ENCODE data around the gene URM1.

URM1 gene

DNA sequence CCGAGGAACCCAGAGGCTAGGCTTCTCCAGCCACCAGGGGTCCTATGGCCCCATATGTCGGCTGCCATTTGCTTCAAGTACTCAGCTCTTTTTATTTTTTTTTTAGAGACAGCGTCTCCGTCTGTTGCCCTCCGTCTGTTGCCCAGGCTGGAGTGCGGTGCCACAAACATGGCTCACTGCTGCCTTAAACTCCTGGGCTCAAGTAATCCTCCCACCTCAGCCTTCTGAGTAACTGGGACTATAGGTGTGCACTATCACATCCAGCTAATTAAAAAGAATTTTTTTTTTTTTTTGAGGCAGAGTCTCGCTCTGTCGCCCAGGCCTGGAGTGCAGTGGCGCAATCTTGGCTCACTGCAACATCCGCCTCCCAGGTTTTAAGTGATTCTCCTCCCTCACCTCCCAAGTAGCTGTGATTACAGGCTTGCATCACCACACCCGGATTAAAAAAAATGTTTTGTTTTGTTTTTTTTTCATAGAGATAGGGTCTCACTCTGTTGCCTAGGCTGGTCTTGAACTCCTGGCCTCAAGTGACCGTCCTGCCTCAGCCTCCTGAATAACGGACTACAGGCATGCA, 58.4 kb downstream of the URM1 start:
- no peak for DNase-seq (ENCODE audit: low spot score)

DNA sequence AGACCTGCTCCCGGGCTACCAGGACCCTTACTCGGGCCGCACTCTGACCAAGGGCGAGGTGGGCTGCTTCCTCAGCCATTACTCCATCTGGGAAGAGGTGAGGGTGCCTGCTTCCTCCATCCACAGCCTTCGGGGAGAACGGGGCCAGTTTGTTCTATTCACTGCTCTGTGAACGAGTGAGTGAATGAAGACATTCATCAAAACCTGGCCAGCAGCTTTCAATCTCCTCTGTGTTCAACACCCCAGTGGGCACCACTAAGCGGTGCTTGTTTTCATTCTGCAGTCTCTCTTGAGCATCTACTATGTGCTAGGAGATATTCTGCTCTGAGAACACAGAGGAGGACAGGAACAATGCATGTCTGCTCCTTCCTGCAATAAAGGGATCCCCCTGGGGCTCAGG, 60.0 kb downstream of the URM1 start:
- DNase-seq (ENCODE audit: low spot score) = no peak

DNA sequence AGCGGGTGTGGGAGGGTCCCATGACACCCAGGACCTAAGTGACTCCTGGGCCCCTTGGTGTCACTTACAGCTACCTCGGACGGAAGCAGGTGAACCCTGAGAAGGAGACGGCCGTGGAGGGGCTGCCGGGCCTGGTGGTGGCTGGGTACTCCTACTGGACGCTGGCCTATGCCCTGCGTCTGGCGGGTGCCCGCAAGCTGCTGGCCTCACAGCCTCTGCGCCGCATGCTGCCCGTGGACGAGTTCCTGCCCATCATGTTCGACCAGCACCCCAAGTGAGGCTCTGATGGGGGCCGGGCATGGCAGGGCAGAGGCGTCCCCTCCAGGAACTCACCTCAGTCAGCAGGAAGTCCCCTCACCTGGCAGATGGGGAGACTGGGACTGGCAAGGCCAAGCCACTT, 63.2 kb downstream of the URM1 start:
- DNase-seq (ENCODE audit: low spot score) = no peak

DNA sequence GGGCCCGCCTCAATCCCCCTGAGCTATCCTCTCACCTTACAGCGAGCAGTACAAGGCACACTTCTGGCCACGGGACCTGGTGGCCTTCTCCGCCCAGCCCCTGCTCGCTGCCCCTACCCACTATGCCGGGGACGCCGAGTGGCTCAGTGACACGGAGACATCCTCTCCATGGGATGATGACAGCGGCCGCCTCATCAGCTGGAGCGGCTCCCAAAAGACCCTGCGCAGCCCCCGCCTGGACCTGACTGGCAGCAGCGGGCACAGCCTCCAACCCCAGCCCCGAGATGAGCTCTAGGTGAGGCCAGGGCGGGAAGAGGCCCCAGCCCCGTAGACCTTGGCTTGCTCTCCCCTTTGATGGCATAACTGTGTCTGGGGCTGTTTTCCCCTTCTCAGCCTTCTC, 64.4 kb downstream of the URM1 start:
- DNase-seq (ENCODE audit: low spot score) = no peak

DNA sequence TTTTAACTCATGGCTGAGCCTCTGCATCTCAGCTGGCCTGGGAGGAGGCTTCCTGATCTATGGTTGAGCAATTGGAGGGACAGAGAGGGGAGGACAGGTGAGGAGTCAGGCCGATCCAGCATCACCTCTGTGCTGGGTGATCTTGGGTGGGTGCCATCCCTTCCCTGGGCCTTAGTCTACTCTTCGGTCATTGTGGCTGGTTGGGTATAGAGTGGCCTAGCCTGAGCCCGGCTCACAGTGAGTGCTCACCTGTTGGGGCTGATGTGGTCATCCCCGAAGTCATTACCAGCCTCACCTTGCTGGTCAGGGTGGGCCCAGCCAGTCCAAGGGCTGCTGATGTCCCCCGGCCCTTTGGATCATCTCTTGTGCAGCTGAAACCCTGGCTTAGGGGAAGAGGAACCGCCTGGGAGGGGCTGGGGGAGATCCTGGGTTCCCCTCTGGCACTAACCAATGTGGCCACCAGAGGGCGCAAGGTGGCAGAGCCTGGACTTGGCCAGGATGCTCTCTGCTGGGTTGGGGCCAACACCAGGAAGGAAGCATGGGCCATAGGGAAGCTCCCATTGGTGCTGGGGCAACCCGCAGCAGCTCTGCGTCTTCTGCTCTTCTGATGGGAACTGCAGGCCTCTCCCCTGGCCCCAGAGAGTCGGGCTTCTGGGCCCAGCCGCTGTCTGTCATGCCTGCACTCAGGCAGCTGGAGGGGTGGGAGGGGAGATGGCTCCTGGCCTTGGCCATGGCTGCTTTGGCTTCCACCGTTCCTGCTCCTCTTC, 67.4 kb downstream of the URM1 start:
- DNase-seq (ENCODE audit: low spot score) = peak; percentile 89

DNA sequence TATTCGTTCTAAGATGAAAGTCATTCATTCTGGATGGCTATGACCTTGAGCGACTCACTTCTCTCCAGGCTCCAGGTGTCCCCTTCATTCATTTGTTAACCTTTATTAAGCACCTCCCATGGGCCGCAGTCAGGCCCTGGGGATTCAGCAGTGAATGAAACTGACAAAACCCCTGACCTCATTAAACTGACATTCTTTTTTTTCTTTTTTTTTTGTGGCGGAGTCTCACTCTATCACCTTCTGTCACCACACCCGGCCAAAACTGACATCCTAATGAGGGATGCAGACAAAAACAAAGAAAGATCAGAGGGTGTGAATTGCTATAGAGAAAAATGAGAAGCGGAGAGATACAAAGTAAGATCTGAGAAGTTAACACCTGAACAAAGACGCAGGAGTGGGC, 68.1 kb downstream of the URM1 start:
- no peak for DNase-seq (ENCODE audit: low spot score)
